ENCODE data around the gene OSGIN1.

GRCh38 chr16:83933885-83934683, 19.0 kb upstream of the OSGIN1 start:
- no peak for TF ChIP-seq CTCF (conservative IDR thresholded peaks at IDR 0.05; ENCODE audit: low read depth, low read length)
- TF ChIP-seq EZH2 (IDR thresholded peaks at IDR 0.05; ENCODE audit: low read length, unreplicated experiment), result no peak
- no peak for TF ChIP-seq EZH2phosphoT487 (IDR thresholded peaks at IDR 0.05; ENCODE audit: borderline replicate concordance, low read length)
